ENCODE data around the gene PPP1R37.

PPP1R37 gene

DNA sequence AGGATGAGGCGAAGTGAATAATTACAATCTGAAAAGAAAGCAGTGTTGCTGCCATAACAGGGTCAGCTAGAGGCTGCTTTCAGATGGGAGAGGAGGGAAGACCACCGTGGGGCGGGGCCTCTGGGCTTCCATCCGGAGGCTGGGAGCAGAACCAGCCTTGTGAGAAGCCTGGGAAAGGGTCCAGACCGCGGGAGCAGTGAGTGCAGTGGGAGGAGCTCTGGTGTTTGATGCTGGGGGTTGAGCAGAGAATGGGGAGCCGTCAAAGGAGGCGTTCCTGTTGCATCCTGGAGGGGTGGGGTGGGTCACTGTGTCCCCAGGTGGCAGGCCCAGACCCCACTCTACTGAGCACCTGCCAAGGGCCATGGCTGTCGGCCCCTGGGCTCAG, 49.7 kb downstream of the PPP1R37 start:
- peak overlapping the region in 1 of 5 donors; percentile 17 for H3K9ac ChIP-seq (ENCODE audit: low read length in 5 of 5)
- H3K27me3 ChIP-seq (ENCODE audit: control insufficient read depth in 5 of 5, insufficient read depth in 4 of 5, low read length in 5 of 5), result no peaks in the 10 kb centered on the region
- H3K4me3 ChIP-seq (ENCODE audit: low read depth in 1 of 5, low read length in 5 of 5), result no peak overlapping the region
- no peaks in the 10 kb centered on the region for H3K9me3 ChIP-seq (ENCODE audit: control insufficient read depth in 5 of 5, low read length in 5 of 5)
- H3K27ac ChIP-seq (ENCODE audit: low read depth, low read length), result no peak overlapping the region
- no peaks in the 10 kb centered on the region for H3K4me1 ChIP-seq (ENCODE audit: control insufficient read depth in 5 of 5, insufficient read depth in 5 of 5, low read length in 5 of 5)
- peaks cover 0 to 59% (median 47%) of the 10 kb centered on the region in 5 donors for H3K36me3 ChIP-seq (ENCODE audit: control insufficient read depth in 5 of 5, insufficient read depth in 5 of 5, low read length in 5 of 5)

DNA sequence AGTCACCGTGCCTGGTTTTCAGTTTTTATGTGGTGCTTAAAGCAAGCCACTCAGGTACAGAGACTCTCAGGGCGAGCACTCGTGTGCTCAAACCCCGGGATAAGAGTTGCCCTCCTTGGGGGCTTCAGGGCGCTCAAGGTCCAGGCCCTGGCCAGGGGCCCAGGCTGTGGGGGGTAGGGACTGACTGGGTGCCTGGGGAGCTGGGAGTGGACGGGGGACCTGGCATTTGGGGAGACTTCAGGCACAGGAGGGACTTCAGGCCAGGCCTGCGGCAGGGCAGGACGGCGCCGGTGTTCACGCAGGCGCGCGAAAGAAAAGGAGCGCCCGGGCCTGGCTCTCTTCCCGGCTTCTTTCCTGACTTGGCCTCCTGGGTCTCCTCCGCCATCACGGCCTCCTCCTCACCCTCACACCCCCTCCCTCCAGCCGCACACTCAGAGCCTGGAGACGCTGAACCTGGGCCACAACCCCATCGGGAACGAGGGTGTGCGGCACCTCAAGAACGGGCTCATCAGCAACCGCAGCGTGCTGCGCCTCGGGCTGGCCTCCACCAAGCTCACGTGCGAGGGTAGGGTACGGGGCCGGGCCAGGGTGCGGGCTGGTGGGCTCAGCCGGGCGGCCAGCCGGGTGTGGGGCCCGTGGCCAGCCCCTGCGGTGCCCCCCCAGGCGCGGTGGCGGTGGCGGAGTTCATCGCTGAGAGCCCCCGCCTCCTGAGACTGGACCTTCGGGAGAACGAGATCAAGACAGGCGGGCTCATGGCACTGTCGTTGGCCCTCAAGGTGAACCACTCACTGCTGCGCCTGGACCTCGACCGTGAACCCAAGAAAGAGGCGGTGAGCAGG, 51.7 kb downstream of the PPP1R37 start:
- Histone ChIP-seq H3K36me3 (ENCODE audit: control insufficient read depth in 5 of 5, insufficient read depth in 5 of 5, low read length in 5 of 5) (peaks cover 0 to 59% (median 47%) of the 10 kb centered on the region in 5 donors), H3K9me3 (ENCODE audit: control insufficient read depth in 5 of 5, low read length in 5 of 5) (no peaks in the 10 kb centered on the region), H3K27ac (ENCODE audit: low read depth, low read length) (no peak overlapping the region), H3K4me3 (ENCODE audit: low read depth in 1 of 5, low read length in 5 of 5) (no peak overlapping the region), H3K9ac (ENCODE audit: low read length in 5 of 5) (no peak overlapping the region), H3K4me1 (ENCODE audit: control insufficient read depth in 5 of 5, insufficient read depth in 5 of 5, low read length in 5 of 5) (no peaks in the 10 kb centered on the region), H3K27me3 (ENCODE audit: control insufficient read depth in 5 of 5, insufficient read depth in 4 of 5, low read length in 5 of 5) (no peaks in the 10 kb centered on the region)

- Histone ChIP-seq H3K4me3 (ENCODE audit: low read depth in 1 of 5, low read length in 5 of 5) (no peak overlapping the region), H3K27ac (ENCODE audit: low read depth, low read length) (no peak overlapping the region), H3K27me3 (ENCODE audit: control insufficient read depth in 5 of 5, insufficient read depth in 4 of 5, low read length in 5 of 5) (peaks cover 0 to 3% (median 0%) of the 10 kb centered on the region in 5 donors), H3K36me3 (ENCODE audit: control insufficient read depth in 5 of 5, insufficient read depth in 5 of 5, low read length in 5 of 5) (peaks cover 0 to 59% (median 47%) of the 10 kb centered on the region in 5 donors), H3K9me3 (ENCODE audit: control insufficient read depth in 5 of 5, low read length in 5 of 5) (no peaks in the 10 kb centered on the region), H3K4me1 (ENCODE audit: control insufficient read depth in 5 of 5, insufficient read depth in 5 of 5, low read length in 5 of 5) (no peaks in the 10 kb centered on the region), H3K9ac (ENCODE audit: low read length in 5 of 5) (no peak overlapping the region)
Observed at GRCh38 chr19:45145270-45146189, 52.6 kb downstream of the PPP1R37 start.

DNA sequence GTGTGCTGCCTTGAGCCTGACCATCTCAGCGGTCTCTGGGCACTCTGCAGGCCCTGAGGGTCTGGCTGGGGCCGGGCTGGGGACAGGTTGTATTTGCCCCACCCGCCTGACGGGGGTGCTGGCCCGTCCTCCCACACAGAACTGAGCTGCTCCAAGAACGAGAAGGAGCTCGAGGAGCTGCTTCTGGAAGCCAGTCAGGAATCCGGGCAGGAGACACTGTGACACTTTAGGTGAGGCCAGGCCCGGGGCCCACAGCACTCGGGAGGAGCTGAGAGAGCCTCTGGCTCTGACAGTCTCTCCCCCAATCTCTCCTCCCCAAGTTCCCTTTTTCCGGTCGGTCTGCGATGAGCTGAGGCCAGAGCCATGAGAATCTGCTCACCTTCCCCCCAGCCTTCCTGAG, 53.3 kb downstream of the PPP1R37 start:
- Histone ChIP-seq H3K9ac (ENCODE audit: low read length in 5 of 5) (no peak overlapping the region), H3K9me3 (ENCODE audit: control insufficient read depth in 5 of 5, low read length in 5 of 5) (no peaks in the 10 kb centered on the region), H3K36me3 (ENCODE audit: control insufficient read depth in 5 of 5, insufficient read depth in 5 of 5, low read length in 5 of 5) (peaks cover 0 to 52% (median 41%) of the 10 kb centered on the region in 5 donors), H3K27me3 (ENCODE audit: control insufficient read depth in 5 of 5, insufficient read depth in 4 of 5, low read length in 5 of 5) (peaks cover under 1 to 10% (median 6%) of the 10 kb centered on the region in 5 donors), H3K27ac (ENCODE audit: low read depth, low read length) (no peak overlapping the region), H3K4me3 (ENCODE audit: low read depth in 1 of 5, low read length in 5 of 5) (no peak overlapping the region), H3K4me1 (ENCODE audit: control insufficient read depth in 5 of 5, insufficient read depth in 5 of 5, low read length in 5 of 5) (no peaks in the 10 kb centered on the region)

DNA sequence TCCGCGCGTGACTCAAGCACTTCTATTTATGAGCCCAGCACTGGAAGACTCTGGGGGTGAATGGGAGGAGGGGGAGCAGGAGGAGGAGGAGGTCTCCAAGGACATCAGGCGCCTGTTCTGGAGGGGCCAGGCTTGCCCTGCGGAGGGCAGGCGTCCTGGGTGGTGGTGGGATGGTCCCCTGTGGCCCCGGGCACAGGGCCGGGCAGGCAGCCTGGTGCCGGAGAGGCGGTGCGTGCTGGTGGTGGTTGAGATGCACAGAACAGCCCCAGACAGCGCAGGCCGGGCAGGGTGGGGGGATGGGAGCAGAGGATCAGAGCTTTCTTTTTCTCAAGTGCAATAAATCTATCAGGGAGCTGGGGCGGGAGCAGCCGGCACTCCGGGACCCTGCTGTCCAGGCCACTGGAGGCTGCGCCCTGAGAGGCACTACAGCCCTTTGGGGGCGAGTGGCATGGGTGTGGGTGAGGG, 53.8 kb downstream of the PPP1R37 start:
- no peak overlapping the region for H3K4me3 ChIP-seq (ENCODE audit: low read depth in 1 of 5, low read length in 5 of 5)
- H3K9ac ChIP-seq (ENCODE audit: low read length in 5 of 5), result no peak overlapping the region
- H3K4me1 ChIP-seq (ENCODE audit: control insufficient read depth in 5 of 5, insufficient read depth in 5 of 5, low read length in 5 of 5), result peaks cover 0 to 2% (median 1%) of the 10 kb centered on the region in 5 donors
- peaks cover 3 to 15% (median 11%) of the 10 kb centered on the region in 5 donors for H3K27me3 ChIP-seq (ENCODE audit: control insufficient read depth in 5 of 5, insufficient read depth in 4 of 5, low read length in 5 of 5)
- no peaks in the 10 kb centered on the region for H3K9me3 ChIP-seq (ENCODE audit: control insufficient read depth in 5 of 5, low read length in 5 of 5)
- H3K27ac ChIP-seq (ENCODE audit: low read depth, low read length), result no peak overlapping the region
- H3K36me3 ChIP-seq (ENCODE audit: control insufficient read depth in 5 of 5, insufficient read depth in 5 of 5, low read length in 5 of 5), result peaks cover 0 to 47% (median 36%) of the 10 kb centered on the region in 5 donors

DNA sequence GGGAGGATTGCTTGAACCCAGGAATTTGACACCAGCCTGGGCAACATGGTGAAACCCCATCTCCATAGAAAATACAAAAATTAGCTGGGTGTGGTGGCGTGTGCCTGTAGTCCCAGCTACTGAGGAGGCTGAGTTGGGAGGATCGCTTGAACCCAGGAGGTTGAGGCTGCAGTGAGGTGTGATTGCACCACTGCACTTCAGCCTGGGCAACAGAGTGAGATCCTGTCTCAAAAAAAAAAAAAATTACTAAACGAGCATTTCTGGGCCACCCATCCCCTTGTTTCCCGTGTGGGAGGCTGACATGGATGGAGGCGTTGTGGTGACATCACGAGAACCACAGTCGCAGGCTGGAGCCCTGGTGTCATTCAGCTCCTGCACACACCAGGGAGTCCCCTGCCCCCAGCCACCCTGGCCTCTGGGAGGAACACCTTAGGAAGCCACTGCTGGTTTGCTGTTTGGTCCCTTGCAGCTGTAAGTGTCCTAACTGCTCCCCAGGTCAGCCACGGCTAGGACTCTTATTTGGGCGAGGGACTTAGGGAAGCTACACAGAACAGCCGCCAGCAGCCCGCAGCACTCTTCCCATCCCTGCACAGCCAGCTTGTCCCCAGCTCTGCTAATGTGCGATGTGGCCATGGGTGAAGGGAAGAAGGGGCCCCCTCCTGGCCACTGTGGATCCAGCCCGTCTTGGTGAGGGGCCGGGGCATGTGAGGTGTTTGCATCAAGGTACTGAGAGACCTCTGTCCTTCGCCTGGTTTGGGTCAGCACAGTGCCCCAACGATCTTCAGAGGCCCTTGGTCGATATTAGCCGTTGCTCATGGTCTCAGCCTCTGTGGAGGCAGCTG, 55.1 kb downstream of the PPP1R37 start:
- H3K36me3 ChIP-seq (ENCODE audit: control insufficient read depth in 5 of 5, insufficient read depth in 5 of 5, low read length in 5 of 5), result peaks cover 0 to 34% (median 23%) of the 10 kb centered on the region in 5 donors
- peaks cover 0 to 15% (median 14%) of the 10 kb centered on the region in 5 donors for H3K4me1 ChIP-seq (ENCODE audit: control insufficient read depth in 5 of 5, insufficient read depth in 5 of 5, low read length in 5 of 5)
- no peak overlapping the region for H3K27ac ChIP-seq (ENCODE audit: low read depth, low read length)
- no peak overlapping the region for H3K4me3 ChIP-seq (ENCODE audit: low read depth in 1 of 5, low read length in 5 of 5)
- peaks cover 7 to 28% (median 22%) of the 10 kb centered on the region in 5 donors for H3K27me3 ChIP-seq (ENCODE audit: control insufficient read depth in 5 of 5, insufficient read depth in 4 of 5, low read length in 5 of 5)
- H3K9me3 ChIP-seq (ENCODE audit: control insufficient read depth in 5 of 5, low read length in 5 of 5), result no peaks in the 10 kb centered on the region
- no peak overlapping the region for H3K9ac ChIP-seq (ENCODE audit: low read length in 5 of 5)

DNA sequence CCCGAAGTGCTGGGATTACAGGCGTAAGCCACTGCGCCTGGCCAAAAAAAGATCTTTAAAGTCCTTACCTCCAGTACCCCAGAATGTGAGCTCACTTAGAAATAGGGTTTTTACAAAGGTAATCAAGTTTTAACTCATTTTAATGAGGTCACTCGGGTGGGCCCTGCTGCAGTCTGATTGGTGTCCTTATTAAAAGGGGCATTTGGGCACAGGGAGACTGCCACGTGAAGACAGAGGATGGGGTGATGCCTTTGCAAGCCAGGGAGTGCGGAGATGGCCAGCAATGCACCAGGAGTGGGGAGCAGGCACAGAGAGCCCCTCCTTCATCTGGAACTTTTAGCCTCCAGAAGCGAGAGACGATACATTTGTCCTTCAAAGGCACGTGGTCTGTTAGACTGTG, 56.1 kb downstream of the PPP1R37 start:
- H3K9me3 ChIP-seq (ENCODE audit: control insufficient read depth in 5 of 5, low read length in 5 of 5), result no peaks in the 10 kb centered on the region
- no peak overlapping the region for H3K27ac ChIP-seq (ENCODE audit: low read depth, low read length)
- H3K4me3 ChIP-seq (ENCODE audit: low read depth in 1 of 5, low read length in 5 of 5), result no peak overlapping the region
- H3K9ac ChIP-seq (ENCODE audit: low read length in 5 of 5), result no peak overlapping the region
- H3K36me3 ChIP-seq (ENCODE audit: control insufficient read depth in 5 of 5, insufficient read depth in 5 of 5, low read length in 5 of 5), result peaks cover 0 to 27% (median 17%) of the 10 kb centered on the region in 5 donors
- peaks cover 0 to 26% (median 25%) of the 10 kb centered on the region in 5 donors for H3K4me1 ChIP-seq (ENCODE audit: control insufficient read depth in 5 of 5, insufficient read depth in 5 of 5, low read length in 5 of 5)
- peaks cover 17 to 38% (median 32%) of the 10 kb centered on the region in 5 donors for H3K27me3 ChIP-seq (ENCODE audit: control insufficient read depth in 5 of 5, insufficient read depth in 4 of 5, low read length in 5 of 5)

DNA sequence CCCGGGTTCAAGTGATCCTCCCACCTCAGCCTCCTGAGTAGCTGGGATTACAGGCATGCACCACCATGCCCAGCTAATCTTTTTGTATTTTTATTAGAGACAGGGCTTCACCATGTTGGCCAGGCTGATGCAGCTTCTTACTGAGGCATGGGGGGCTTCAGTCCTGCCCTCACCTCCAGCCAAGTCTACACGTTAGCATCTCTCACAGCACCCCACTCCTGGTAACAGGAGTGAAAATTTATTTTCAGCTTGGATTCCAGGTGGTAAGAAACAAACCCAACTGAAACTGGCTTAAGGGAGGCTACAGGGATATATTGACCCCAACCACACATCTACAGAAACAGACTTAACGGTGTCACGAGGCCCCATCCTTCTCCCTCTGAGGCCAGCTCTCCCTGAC, 57.2 kb downstream of the PPP1R37 start:
- Histone ChIP-seq H3K27ac (ENCODE audit: low read depth, low read length) (no peak overlapping the region), H3K9me3 (ENCODE audit: control insufficient read depth in 5 of 5, low read length in 5 of 5) (no peaks in the 10 kb centered on the region), H3K4me1 (ENCODE audit: control insufficient read depth in 5 of 5, insufficient read depth in 5 of 5, low read length in 5 of 5) (peaks cover 0 to 28% (median 27%) of the 10 kb centered on the region in 5 donors), H3K27me3 (ENCODE audit: control insufficient read depth in 5 of 5, insufficient read depth in 4 of 5, low read length in 5 of 5) (peaks cover 21 to 43% (median 36%) of the 10 kb centered on the region in 5 donors), H3K9ac (ENCODE audit: low read length in 5 of 5) (no peak overlapping the region), H3K36me3 (ENCODE audit: control insufficient read depth in 5 of 5, insufficient read depth in 5 of 5, low read length in 5 of 5) (peaks cover 0 to 20% (median 11%) of the 10 kb centered on the region in 5 donors), H3K4me3 (ENCODE audit: low read depth in 1 of 5, low read length in 5 of 5) (no peak overlapping the region)

- Histone ChIP-seq H3K4me1 (ENCODE audit: control insufficient read depth in 5 of 5, insufficient read depth in 5 of 5, low read length in 5 of 5) (peaks cover 0 to 28% (median 27%) of the 10 kb centered on the region in 5 donors), H3K9ac (ENCODE audit: low read length in 5 of 5) (no peak overlapping the region), H3K9me3 (ENCODE audit: control insufficient read depth in 5 of 5, low read length in 5 of 5) (no peaks in the 10 kb centered on the region), H3K4me3 (ENCODE audit: low read depth in 1 of 5, low read length in 5 of 5) (no peak overlapping the region), H3K27me3 (ENCODE audit: control insufficient read depth in 5 of 5, insufficient read depth in 4 of 5, low read length in 5 of 5) (peaks cover 23 to 49% (median 40%) of the 10 kb centered on the region in 5 donors), H3K27ac (ENCODE audit: low read depth, low read length) (no peak overlapping the region), H3K36me3 (ENCODE audit: control insufficient read depth in 5 of 5, insufficient read depth in 5 of 5, low read length in 5 of 5) (peaks cover 0 to 15% (median 7%) of the 10 kb centered on the region in 5 donors)
Observed at GRCh38 chr19:45150751-45151281, 57.8 kb downstream of the PPP1R37 start.
